IMR-90 (cell line): Measurements from ENCODE around the gene CSE1L. TPM values are rescaled to one million over a fixed set of nuclear protein-coding genes. Genes with fewer than 3 reads are reported as not detected.

Experiments
- ATAC-seq: fragments of 200-7000 bp; cut with Tn5 transposase; 2 replicates; pipeline ENCODE4 v1.9.1; 2020; ENCODE audit warnings: low read depth, mild to moderate bottlenecking, moderate library complexity
- BruUV-seq: library from RNA; stranded (reverse); fragments of 400-500 nt; replicated peaks from 2 replicates; lab custom pipeline; 2021; lab: Mats Ljungman, UMichigan
- CTCF ChIA-PET: fragments of 300-600 bp; formaldehyde crosslinking; extraction: SDS; loops from one replicate; lab custom pipeline; 2021; ENCODE audit warnings: antibody characterized with exemption; lab: Yijun Ruan, JAX
- POLR2A ChIA-PET: fragments of 300-600 bp; sonication (Branson Sonifier 250); formaldehyde crosslinking; loops from one replicate; lab custom pipeline; 2022; ENCODE audit warnings: antibody characterized with exemption; ENCODE audit not compliant: unreplicated experiment; lab: Charles Lee
- DNase-seq: peaks from one replicate; pipeline ENCODE4 v3.0.0; 2013
- H2AFZ ChIP-seq: replicated peaks from 2 replicates; pipeline ENCODE3; 2013; ENCODE audit warnings: low read length, mild to moderate bottlenecking; ENCODE audit not compliant: poor library complexity
- H2AK5ac ChIP-seq: 2 replicates; pipeline ENCODE4 v1.6.1; 2013; ENCODE audit warnings: low read depth, low read length, inconsistent platforms
- H2AK9ac ChIP-seq: replicated peaks from 2 replicates; pipeline ENCODE3; 2013; ENCODE audit warnings: mild to moderate bottlenecking, low read depth, low read length, moderate library complexity; ENCODE audit not compliant: poor library complexity
- H2BK120ac ChIP-seq: 2 replicates; pipeline ENCODE4 v1.6.1; 2013; ENCODE audit warnings: low read depth, low read length, inconsistent platforms
- H2BK15ac ChIP-seq: 3 replicates; pipeline ENCODE4 v1.6.1; 2013; ENCODE audit warnings: low read depth, low read length, inconsistent platforms
- H2BK20ac ChIP-seq: 2 replicates; pipeline ENCODE4 v1.6.1; 2013; ENCODE audit warnings: low read depth, mild to moderate bottlenecking, inconsistent platforms, low read length, moderate library complexity
- H2BK5ac ChIP-seq: 2 replicates; pipeline ENCODE4 v1.6.1; 2013; ENCODE audit warnings: mild to moderate bottlenecking, low read depth, low read length, inconsistent platforms; ENCODE audit not compliant: poor library complexity, severe bottlenecking
- H3K14ac ChIP-seq: replicated peaks from 2 replicates; pipeline ENCODE4 v1.6.1; 2013; ENCODE audit warnings: low read depth, low read length, inconsistent platforms
- H3K18ac ChIP-seq: 2 replicates; pipeline ENCODE4 v1.6.1; 2013; ENCODE audit warnings: low read depth, low read length, control low read depth
- H3K23ac ChIP-seq: 2 replicates; pipeline ENCODE4 v1.6.1; 2013; ENCODE audit warnings: low read depth, low read length, inconsistent platforms
- H3K27ac ChIP-seq: 2 replicates; pipeline ENCODE4 v1.5.1; 2013; ENCODE audit warnings: mild to moderate bottlenecking, control low read depth, low read length; ENCODE audit not compliant: insufficient read depth
- H3K27me3 ChIP-seq: 2 replicates; pipeline ENCODE4 v1.6.1; 2013; ENCODE audit warnings: low read length; ENCODE audit not compliant: control insufficient read depth, insufficient read depth
- H3K36me3 ChIP-seq: 2 replicates; pipeline ENCODE4 v1.6.1; 2013; ENCODE audit warnings: low read length, mixed read lengths; ENCODE audit not compliant: control insufficient read depth, insufficient read depth
- H3K4ac ChIP-seq: 2 replicates; pipeline ENCODE4 v1.6.1; 2013; ENCODE audit warnings: low read depth, low read length, inconsistent platforms
- H3K4me1 ChIP-seq: 2 replicates; pipeline ENCODE4 v1.6.1; 2013; ENCODE audit warnings: low read length, mixed read lengths; ENCODE audit not compliant: control insufficient read depth, insufficient read depth
- H3K4me2 ChIP-seq: 2 replicates; pipeline ENCODE4 v1.6.1; 2013; ENCODE audit warnings: low read depth, mild to moderate bottlenecking, control low read depth, low read length, moderate library complexity
- H3K4me3 ChIP-seq: 2 replicates; pipeline ENCODE4 v1.5.1; 2013; ENCODE audit warnings: low read depth, mild to moderate bottlenecking, control low read depth, low read length, moderate library complexity; ENCODE audit not compliant: insufficient read depth
- H3K56ac ChIP-seq: 2 replicates; pipeline ENCODE4 v1.6.1; 2013; ENCODE audit warnings: low read length, inconsistent platforms; ENCODE audit not compliant: insufficient read depth; ENCODE audit errors: extremely low read depth
- H3K79me1 ChIP-seq, 2 experiments: 2 replicates each; pipeline ENCODE4 v1.6.1; 2013; ENCODE audit warnings: low read length in 2 of 2, inconsistent platforms in 1 of 2, low read depth in 1 of 2
- H3K9ac ChIP-seq: 2 replicates; pipeline ENCODE4 v1.6.1; 2013; ENCODE audit warnings: low read depth, low read length, control low read depth
- H3K9me1 ChIP-seq: 2 replicates; pipeline ENCODE4 v1.6.1; 2013; ENCODE audit warnings: low read length, inconsistent platforms; ENCODE audit not compliant: insufficient read depth
- H3K9me3 ChIP-seq: 2 replicates; pipeline ENCODE4 v1.6.1; 2013; ENCODE audit warnings: low read length; ENCODE audit not compliant: control insufficient read depth, insufficient read depth
- H4K20me1 ChIP-seq: 2 replicates; pipeline ENCODE4 v1.6.1; 2013; ENCODE audit warnings: low read length, inconsistent platforms; ENCODE audit not compliant: insufficient read depth
- H4K5ac ChIP-seq: 2 replicates; pipeline ENCODE4 v1.6.1; 2013; ENCODE audit warnings: mild to moderate bottlenecking, low read depth, low read length, control low read depth
- H4K8ac ChIP-seq, 2 experiments: 2 replicates each; pipeline ENCODE4 v1.6.1; 2013; ENCODE audit warnings: low read depth in 2 of 2, low read length in 2 of 2, control low read depth in 1 of 2, inconsistent platforms in 1 of 2
- H4K91ac ChIP-seq: 2 replicates; pipeline ENCODE4 v1.6.1; 2013; ENCODE audit warnings: low read depth, low read length, inconsistent platforms; ENCODE audit not compliant: insufficient read depth
- BHLHE40 ChIP-seq: fragments of 150-350 bp; IDR thresholded peaks from 2 replicates; pipeline ENCODE4 v1.6.1; 2016; ENCODE audit warnings: mild to moderate bottlenecking, low read depth, low read length
- CEBPB ChIP-seq: IDR thresholded peaks from 2 replicates; pipeline ENCODE4 v1.6.1; 2012; ENCODE audit warnings: low read depth, low read length, improper control_type of control experiment
- CTCF ChIP-seq: conservative IDR thresholded peaks from 2 replicates; pipeline ENCODE4 v1.5.1; 2012; ENCODE audit warnings: mild to moderate bottlenecking, low read depth, low read length, improper control_type of control experiment
- NFE2L2 ChIP-seq: fragments of 150-350 bp; IDR thresholded peaks from 2 replicates; pipeline ENCODE4 v1.6.1; 2016; ENCODE audit warnings: low read depth, mild to moderate bottlenecking, low read length
- POLR2A ChIP-seq: IDR thresholded peaks from 2 replicates; pipeline ENCODE4 v1.6.1; 2012; ENCODE audit warnings: mild to moderate bottlenecking, low read depth, low read length
- RAD21 ChIP-seq: IDR thresholded peaks from 2 replicates; pipeline ENCODE4 v1.6.1; 2012; ENCODE audit warnings: low read length, improper control_type of control experiment
- RCOR1 ChIP-seq: IDR thresholded peaks from 2 replicates; pipeline ENCODE4 v1.6.1; 2012; ENCODE audit warnings: mild to moderate bottlenecking, low read length, improper control_type of control experiment; ENCODE audit not compliant: insufficient replicate concordance
- USF2 ChIP-seq: fragments of 150-350 bp; IDR thresholded peaks from 2 replicates; pipeline ENCODE4 v1.6.1; 2017; ENCODE audit warnings: mild to moderate bottlenecking, antibody characterized with exemption, low read length, low read depth
- WGBS, 2 experiments: methylation state at CpG; one replicate each; pipeline versions ENCODE4 v1.1.5 to v1.1.7; 2013; ENCODE audit warnings: missing lambda C conversion rate in 2 of 2; ENCODE audit not compliant: insufficient read length in 1 of 2; ENCODE audit errors: extremely low coverage in 2 of 2; 5-methylcytosine and 5-hydroxymethylcytosine counted together
- dilution Hi-C: fragments of 300-500 bp; cut with HindIII; formaldehyde crosslinking; loops from one replicate; pipeline ENCODE4 v1.14.3; 2018; ENCODE audit warnings: low sequenced_read_pairs; ENCODE audit not compliant: unreplicated experiment
- in situ Hi-C: fragments of 300-500 bp; cut with MboI; formaldehyde crosslinking; loops from 3 replicates; pipeline ENCODE4 v1.14.3; 2019; ENCODE audit warnings: low sequenced_read_pairs, inconsistent platforms, mixed read lengths
- intact Hi-C: fragments of 100-400 bp; cut with micrococcal nuclease; formaldehyde crosslinking; loops from 2 replicates; pipeline ENCODE4 v1.10.0; 2022
- polyA plus RNA-seq, 3 experiments: library from polyadenylated mRNA; depleted of rRNA; stranded (reverse); fragments of >200 nt; gene quantifications; 2 replicates each; pipeline ENCODE4 v1.2.3, GENCODE V29; 2012; ENCODE audit warnings: low replicate concordance in 1 of 3
- total RNA-seq: library from RNA; depleted of rRNA; stranded (reverse); fragments of >200 nt; gene quantifications from 2 replicates; pipeline ENCODE4 v1.2.3, GENCODE V29; 2012

Gene CSE1L
- total and polyA plus RNA-seq, 2 of the 4 experiments (the other 2 are of a cell fraction), result 34.3 to 81.7 TPM

- Histone ChIP-seq H3K56ac (no peak overlapping the region), H3K18ac (no peak overlapping the region), H3K4me2 (no peak overlapping the region), H3K36me3 (no peaks in the 10 kb centered on the region; the same call in 1 of the 2 replicates), H2AK5ac (no peak overlapping the region), H3K9me3 (no peaks in the 10 kb centered on the region), H2BK20ac (no peak overlapping the region), H3K9ac (no peak overlapping the region), H4K20me1 (peaks cover 10% of the 10 kb centered on the region), H3K4me3 (no peak overlapping the region), H3K4me1 (peaks cover 3% of the 10 kb centered on the region; the same call in 1 of the 2 replicates), H4K91ac (no peak overlapping the region), H4K8ac (no peak overlapping the region), H3K4ac (no peak overlapping the region), H3K9me1 (peaks cover 3% of the 10 kb centered on the region; the same call in 1 of the 2 replicates), H4K5ac (no peak overlapping the region), H2BK15ac (no peak overlapping the region), H3K27me3 (no peaks in the 10 kb centered on the region), H2BK120ac (no peak overlapping the region), H3K27ac (no peak overlapping the region), H2AFZ (no peak overlapping the region), H2BK5ac (no peak overlapping the region), H3K14ac (no peak overlapping the region), H2AK9ac (no peak overlapping the region), H3K23ac (no peak overlapping the region), H3K79me1 (peaks cover 0 to 22% of the 10 kb centered on the region in 2 experiments; a peak in 2 of 4 replicates)
- in situ Hi-C loops, result no loop called here
- dilution Hi-C loops, result no loop called here
- no TSS peak for BruUV-seq
- CTCF ChIA-PET, result no interaction called here
- TF ChIP-seq POLR2A (no peak), NFE2L2 (no peak), CTCF (no peak), CEBPB (no peak), USF2 (no peak), BHLHE40 (no peak), RCOR1 (no peak), RAD21 (no peak)
- POLR2A ChIA-PET, result no interaction called here
- DNase-seq (no peak), ATAC-seq (no peak)
- intact Hi-C loops, result no loop called here
- WGBS, 2 experiments, result 100% methylated on average over 1 of the region's 5 CpGs; no CpG with 5 or more reads in 1 of the 2 experiments
Measured at GRCh38 chr20:49043000-49043399, 3.1 kb upstream of the CSE1L start.
